ENCODE results near the gene ZDHHC3. TPM values are rescaled to one million over a fixed set of nuclear protein-coding genes. Genes with fewer than 3 reads are reported as not detected.
A peak's percentile ranks its signal among the peaks of the same experiment; 100 is the strongest.

The ZDHHC3 gene
- total and polyA plus RNA-seq, 7 donors: 43.2 to 82.8 (median 62.9) TPM

DNA sequence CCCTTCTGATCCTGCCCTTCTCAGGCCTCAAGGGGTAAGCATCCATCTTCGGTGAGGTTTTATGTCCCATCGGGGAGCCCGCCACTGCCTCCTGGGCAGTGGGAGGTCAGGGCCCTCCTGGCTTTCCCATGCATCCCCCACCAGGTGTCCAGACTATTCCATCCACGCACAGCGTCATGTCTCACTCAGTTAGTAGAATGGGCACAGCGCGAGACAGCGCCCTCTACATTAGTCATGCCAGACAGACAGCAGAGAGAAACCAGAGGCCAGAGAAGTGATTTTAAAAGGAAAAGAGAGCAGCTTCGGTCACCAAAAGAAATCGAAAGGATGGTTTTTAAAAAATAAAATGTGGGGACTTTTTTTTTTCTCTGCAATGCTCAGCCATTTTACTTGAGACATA, 49.8 kb downstream of the ZDHHC3 start:
- 96% methylated on average over 10 of the region's 10 CpGs for WGBS, 2 donors
- Histone ChIP-seq H3K27ac (no peak overlapping the region), H3K4me1 (peaks cover 0 to 6% (median 0%) of the 10 kb centered on the region in 4 donors), H3K9me3 (no peaks in the 10 kb centered on the region), H3K36me3 (peaks cover 0 to 65% (median 26%) of the 10 kb centered on the region in 4 donors), H3K4me3 (no peak overlapping the region), H3K27me3 (no peaks in the 10 kb centered on the region)
- no peak for TF ChIP-seq POLR2A (IDR thresholded peaks at IDR 0.05)
- no peak for TF ChIP-seq CTCF (IDR thresholded peaks at IDR 0.05)
- no peak for TF ChIP-seq EP300 (IDR thresholded peaks at IDR 0.05)
- no peak for TF ChIP-seq POLR2AphosphoS5 (IDR thresholded peaks at IDR 0.05)
- intact Hi-C loops (cut with DNase I): no loop called here
- peak; percentile 39 for DNase-seq

DNA sequence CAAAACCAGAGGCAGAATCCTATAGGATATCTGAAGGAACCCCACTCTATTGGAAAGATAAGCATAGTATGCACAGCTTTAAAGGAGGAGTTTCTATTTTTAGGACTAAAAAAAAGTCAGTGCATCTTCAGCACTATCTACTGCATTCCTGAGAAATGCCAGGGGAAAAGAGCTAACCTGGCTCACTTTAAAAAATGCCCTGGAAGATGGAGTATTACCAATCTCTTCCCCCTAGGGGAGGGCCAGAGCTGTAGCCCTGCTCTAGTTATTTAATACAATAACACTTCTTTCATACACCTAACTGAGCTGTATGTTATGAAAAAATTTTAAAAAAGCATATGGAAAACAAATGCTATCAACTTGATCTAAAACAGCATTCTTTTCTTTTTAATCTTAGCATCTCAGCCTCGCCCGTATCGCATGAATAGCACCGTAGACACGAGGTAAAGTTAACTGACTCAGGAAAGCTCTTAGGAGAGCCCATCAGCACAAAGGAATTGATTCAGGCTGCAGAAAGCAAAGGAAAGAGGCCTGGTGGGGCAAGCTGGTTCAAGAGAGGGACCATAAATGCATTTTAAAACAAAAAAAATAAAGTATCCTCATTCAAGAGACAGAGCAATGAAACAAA, 51.4 kb downstream of the ZDHHC3 start:
- DNase-seq: no peak
- Histone ChIP-seq H3K9me3 (no peaks in the 10 kb centered on the region), H3K4me1 (peaks cover 0 to 6% (median 0%) of the 10 kb centered on the region in 4 donors), H3K27ac (no peak overlapping the region), H3K27me3 (no peaks in the 10 kb centered on the region), H3K36me3 (peaks cover 0 to 54% (median 22%) of the 10 kb centered on the region in 4 donors), H3K4me3 (no peak overlapping the region)
- intact Hi-C loops (cut with DNase I): no loop called here
- no peak for TF ChIP-seq EP300 (IDR thresholded peaks at IDR 0.05)
- WGBS, 2 donors: 86 to 93% methylated on average over 5 of the region's 5 CpGs

GRCh38 chr3:44923632-44924456, 52.1 kb downstream of the ZDHHC3 start:
- intact Hi-C loops (cut with DNase I): no loop called here
- H3K9me3 ChIP-seq: no peaks in the 10 kb centered on the region
- H3K36me3 ChIP-seq: peaks cover 0 to 47% (median 17%) of the 10 kb centered on the region in 4 donors
- no peaks in the 10 kb centered on the region for H3K27me3 ChIP-seq
- TF ChIP-seq POLR2AphosphoS5 (IDR thresholded peaks at IDR 0.05): no peak
- TF ChIP-seq CTCF (IDR thresholded peaks at IDR 0.05): no peak
- TF ChIP-seq EP300 (IDR thresholded peaks at IDR 0.05): no peak
- TF ChIP-seq POLR2A (IDR thresholded peaks at IDR 0.05): no peak
- H3K4me3 ChIP-seq: no peak overlapping the region
- peaks cover 0 to 6% (median 0%) of the 10 kb centered on the region in 4 donors for H3K4me1 ChIP-seq
- DNase-seq: no peak
- 89 to 94% methylated on average over 3 of the region's 3 CpGs for WGBS, 2 donors
- no peak overlapping the region for H3K27ac ChIP-seq

DNA sequence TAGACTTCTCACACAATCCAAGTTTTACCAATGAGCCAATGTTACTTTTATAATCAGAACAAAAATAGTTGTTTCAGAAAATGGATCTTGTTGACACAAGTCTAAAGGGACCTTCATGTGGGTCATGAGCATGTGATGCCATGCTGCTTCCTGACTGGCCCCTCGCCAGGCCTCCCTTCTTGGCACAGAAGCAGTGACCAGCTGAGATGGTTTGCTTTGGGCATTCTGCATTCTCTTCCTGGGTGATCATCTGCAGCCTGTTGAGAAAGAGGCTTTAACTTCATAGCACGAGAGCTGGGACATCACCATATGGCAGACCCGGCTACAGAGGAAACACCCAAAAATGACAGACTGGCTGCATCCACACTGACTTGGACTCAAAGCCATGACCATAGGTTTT, 55.9 kb downstream of the ZDHHC3 start:
- intact Hi-C loops (cut with DNase I): no loop called here
- Histone ChIP-seq H3K27ac (no peak overlapping the region), H3K27me3 (no peaks in the 10 kb centered on the region), H3K9me3 (no peaks in the 10 kb centered on the region), H3K36me3 (peaks cover 0 to 23% (median 12%) of the 10 kb centered on the region in 4 donors), H3K4me1 (peaks cover 0 to 6% (median 0%) of the 10 kb centered on the region in 4 donors), H3K4me3 (no peak overlapping the region)
- TF ChIP-seq CTCF (IDR thresholded peaks at IDR 0.05): no peak
- no peak for TF ChIP-seq POLR2A (IDR thresholded peaks at IDR 0.05)
- no peak for TF ChIP-seq EP300 (IDR thresholded peaks at IDR 0.05)
- TF ChIP-seq POLR2AphosphoS5 (IDR thresholded peaks at IDR 0.05): no peak
- WGBS, 2 donors: 96 to 97% methylated on average over 3 of the region's 3 CpGs
- no peak for DNase-seq

- Histone ChIP-seq H3K4me1 (peaks cover 0 to under 1% (median 0%) of the 10 kb centered on the region in 4 donors), H3K4me3 (no peak overlapping the region), H3K27me3 (no peaks in the 10 kb centered on the region), H3K36me3 (peaks cover 0 to 23% (median 12%) of the 10 kb centered on the region in 4 donors), H3K9me3 (no peaks in the 10 kb centered on the region), H3K27ac (no peak overlapping the region)
- TF ChIP-seq POLR2A (IDR thresholded peaks at IDR 0.05): no peak
- TF ChIP-seq POLR2AphosphoS5 (IDR thresholded peaks at IDR 0.05): no peak
- TF ChIP-seq EP300 (IDR thresholded peaks at IDR 0.05): no peak
- no peak for TF ChIP-seq CTCF (IDR thresholded peaks at IDR 0.05)
- WGBS, 2 donors: 94 to 95% methylated on average over 6 of the region's 6 CpGs
- intact Hi-C loops (cut with DNase I): no loop called here
- DNase-seq: no peak
These were observed 57.4 kb downstream of the ZDHHC3 start for GRCh38 chr3:44918581-44918980.
